HG03095 (cell line): Measurements from ENCODE around the gene MTG2.

Experiments used
- ATAC-seq: cut with Tn5 transposase; IDR thresholded peaks from one replicate; pipeline ENCODE4 v1.9.1; 2021; ENCODE audit warnings: moderate library complexity; ENCODE audit not compliant: unreplicated experiment

MTG2 gene

GRCh38 chr20:62243106-62243505 is 60.3 kb downstream of the MTG2 start:
- no peak for ATAC-seq

- no peak for ATAC-seq
These were observed 61.2 kb downstream of the MTG2 start for GRCh38 chr20:62243906-62244515.

GRCh38 chr20:62244644-62245108 is 61.8 kb downstream of the MTG2 start:
- ATAC-seq: no peak

GRCh38 chr20:62245911-62246280 is 63.1 kb downstream of the MTG2 start:
- ATAC-seq: no peak

GRCh38 chr20:62246431-62246830 is 63.6 kb downstream of the MTG2 start:
- no peak for ATAC-seq

GRCh38 chr20:62246872-62247652 is 64.2 kb downstream of the MTG2 start:
- no peak for ATAC-seq

GRCh38 chr20:62248890-62249560 is 66.2 kb downstream of the MTG2 start:
- ATAC-seq: no peak

- ATAC-seq: no peak
These were observed 69.6 kb downstream of the MTG2 start for GRCh38 chr20:62252342-62252966.
